Germinal center (tissue), 1 donor: ENCODE data around the gene FBXO31.

ENCODE experiments used
- DNase-seq: peaks from one replicate; pipeline ENCODE4 v3.0.0; 2012; ENCODE audit warnings: mixed read lengths, low spot score

FBXO31 gene, protein sequence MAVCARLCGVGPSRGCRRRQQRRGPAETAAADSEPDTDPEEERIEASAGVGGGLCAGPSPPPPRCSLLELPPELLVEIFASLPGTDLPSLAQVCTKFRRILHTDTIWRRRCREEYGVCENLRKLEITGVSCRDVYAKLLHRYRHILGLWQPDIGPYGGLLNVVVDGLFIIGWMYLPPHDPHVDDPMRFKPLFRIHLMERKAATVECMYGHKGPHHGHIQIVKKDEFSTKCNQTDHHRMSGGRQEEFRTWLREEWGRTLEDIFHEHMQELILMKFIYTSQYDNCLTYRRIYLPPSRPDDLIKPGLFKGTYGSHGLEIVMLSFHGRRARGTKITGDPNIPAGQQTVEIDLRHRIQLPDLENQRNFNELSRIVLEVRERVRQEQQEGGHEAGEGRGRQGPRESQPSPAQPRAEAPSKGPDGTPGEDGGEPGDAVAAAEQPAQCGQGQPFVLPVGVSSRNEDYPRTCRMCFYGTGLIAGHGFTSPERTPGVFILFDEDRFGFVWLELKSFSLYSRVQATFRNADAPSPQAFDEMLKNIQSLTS

DNA sequence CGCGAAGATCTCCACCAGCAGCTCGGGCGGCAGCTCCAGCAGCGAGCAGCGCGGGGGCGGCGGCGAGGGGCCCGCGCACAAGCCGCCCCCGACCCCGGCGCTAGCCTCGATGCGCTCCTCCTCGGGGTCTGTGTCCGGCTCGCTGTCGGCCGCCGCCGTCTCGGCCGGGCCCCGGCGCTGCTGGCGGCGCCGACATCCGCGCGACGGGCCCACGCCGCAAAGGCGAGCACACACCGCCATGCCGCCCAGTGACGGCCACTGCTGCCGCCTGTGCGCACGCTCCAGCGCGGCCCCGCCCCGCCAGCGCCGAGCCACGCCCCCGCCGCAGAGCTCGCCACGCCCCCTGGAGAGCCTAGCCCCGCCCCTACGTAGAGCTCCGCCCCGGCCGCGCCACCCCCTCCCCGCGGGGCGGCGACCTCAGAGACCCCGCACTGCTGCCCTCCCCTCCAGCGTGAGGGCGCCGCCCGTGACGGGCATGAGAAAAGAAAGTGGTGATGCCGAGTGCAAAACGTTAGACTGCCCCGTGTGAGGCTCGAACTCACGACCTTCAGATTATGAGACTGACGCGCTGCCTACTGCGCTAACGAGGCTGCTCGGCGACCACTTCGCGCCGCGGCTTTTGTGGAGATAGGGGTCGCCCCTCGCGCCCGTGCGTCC lies at the start of gene FBXO31:
Gene FBXO31 (minus strand): TSS at position 272 of the 657 bp plus-strand sequence. CDS start 32 bp downstream, at position 240.
- DNase-seq, result peak; percentile 88

DNA sequence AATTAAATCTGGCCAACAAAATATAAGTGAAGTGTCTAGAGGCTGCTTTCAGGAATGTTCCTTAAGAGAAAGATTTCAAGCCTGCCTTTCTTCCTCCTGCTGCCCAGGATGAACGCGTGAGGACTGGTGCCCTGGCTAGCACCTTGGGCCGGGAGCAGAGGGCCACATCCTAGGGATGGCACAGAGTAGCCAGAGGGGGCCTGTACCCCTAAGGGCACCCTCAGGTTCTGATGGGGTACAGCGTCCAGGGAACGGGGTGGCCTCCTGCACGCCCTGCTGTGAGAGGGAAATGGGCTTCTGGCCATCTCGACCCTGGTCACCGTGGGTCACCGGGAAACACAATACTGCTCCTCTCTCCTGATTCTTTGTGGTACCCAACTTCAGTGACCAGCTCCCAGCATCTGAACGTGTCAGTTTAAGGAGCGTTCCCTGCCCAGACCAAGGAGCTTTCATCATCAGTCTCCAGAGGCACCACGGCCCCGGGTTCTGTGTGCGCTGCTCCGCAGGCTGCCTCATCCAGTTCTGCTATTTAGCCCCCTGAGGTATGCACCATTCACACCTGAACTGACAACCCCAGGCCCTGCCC lies 48.8 kb upstream of the FBXO31 start:
- no peak for DNase-seq

DNA sequence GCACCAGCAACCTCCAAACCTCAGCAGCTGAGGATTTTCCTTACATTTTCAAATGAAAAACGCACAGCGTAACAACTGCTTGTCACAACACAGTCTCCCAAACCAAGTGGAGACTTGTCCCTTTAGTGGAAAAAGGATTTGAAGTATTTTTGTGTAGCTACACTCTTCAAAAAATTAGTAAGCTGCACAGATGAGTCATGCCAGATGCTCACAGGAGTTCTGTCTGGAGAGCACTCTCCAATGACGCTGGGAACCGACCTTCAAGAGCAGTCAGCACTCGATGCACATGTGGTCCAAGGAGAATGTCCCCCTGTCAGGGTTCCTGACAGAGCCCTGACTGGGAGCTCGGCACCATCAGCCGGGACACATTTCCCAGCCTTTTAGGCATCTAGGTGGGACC lies 48.4 kb upstream of the FBXO31 start:
- DNase-seq, result no peak

DNA sequence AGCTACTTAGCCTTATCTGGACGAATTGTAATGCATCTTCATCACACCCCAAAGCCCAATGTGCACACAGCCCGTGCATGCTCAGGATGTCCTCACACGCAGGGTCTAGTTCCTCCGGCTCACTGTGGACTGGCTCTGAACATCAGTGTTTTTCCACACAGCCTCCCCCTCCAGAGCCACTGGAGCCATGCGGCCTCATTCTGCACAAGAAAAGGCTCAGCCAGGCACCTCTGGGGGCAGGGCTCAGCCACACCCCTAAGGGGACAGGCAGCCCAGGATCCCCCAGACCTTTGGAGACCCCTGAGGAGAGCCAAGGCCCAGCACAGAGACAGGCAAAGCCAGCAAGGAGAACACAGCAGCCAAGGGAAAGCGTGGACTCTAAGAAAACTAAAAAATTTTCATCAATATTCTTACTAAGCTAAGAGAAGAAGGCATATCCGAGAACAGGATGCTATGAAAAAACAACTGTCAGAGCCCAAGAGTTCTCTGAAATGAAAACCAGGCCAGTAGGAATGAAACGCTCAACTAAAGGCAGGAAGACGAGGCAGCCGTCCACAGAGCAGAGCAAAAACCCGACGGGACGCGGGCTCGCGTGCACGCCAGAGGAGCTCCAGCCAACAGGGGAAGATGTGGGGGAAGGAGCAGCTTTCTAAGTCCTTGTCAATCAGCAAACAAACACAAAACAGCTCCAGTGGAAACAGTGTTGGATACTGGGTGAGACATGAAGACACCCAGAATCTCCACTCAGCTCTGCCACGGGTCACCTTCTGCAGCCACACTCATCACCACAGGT lies 43.0 kb upstream of the FBXO31 start:
- no peak for DNase-seq

DNA sequence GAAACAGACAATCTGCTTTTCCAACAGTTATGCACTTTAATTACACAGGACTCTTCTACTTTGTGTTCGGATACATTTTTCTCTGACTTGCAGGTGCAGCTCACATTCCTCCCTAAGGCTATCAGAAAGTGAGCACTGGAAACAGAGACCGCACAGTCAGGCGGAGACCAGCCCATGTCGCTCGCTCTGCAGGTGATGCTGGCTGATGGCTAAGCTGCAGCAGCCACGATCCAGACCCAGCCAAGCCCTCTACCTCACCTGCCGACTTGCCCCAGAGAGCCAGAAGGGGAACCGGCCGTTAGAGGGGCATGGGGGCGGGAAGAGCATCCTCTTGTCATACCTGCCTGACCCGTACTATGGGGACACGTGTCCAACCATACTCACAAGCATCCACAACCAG lies 42.4 kb upstream of the FBXO31 start:
- no peak for DNase-seq

DNA sequence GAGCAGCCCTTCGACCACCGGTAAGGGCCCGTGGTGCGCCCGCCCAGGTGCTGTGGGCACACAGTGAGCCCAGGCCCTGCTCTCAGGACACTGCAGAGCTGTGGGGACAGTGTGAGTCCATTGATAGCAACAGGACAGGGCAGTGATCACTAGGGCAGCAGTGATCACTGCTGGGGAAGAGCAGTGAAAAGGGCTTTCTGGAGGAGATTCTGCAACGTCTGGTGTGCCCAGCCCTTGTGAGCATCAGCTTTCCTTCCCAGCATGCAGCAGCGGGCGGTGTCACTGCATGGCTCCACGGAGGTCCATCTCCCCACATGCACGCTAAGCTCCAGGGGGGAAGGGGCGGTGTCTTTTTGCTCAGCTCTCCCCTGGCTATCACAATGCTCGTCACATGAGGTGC lies 40.7 kb upstream of the FBXO31 start:
- no peak for DNase-seq

DNA sequence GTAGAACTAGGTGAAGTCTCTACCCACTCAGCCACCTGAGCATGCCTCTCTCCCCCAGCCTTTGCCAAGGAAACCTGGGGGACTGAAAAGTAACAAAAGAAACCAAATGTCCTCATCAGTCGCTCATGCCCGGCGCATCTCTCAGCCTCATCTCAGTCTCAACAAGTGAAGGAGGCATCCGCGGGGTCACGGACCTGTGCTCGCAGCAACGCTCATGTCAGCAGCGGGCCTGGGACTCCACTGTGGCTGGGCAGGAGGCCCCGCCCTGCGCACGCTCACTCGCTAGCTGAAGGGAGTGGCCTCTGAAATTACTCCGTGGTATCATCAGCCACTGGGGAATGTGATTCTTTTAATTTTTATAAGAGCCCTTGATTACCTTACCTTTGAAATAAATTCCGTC lies 39.9 kb upstream of the FBXO31 start:
- DNase-seq, result no peak

DNA sequence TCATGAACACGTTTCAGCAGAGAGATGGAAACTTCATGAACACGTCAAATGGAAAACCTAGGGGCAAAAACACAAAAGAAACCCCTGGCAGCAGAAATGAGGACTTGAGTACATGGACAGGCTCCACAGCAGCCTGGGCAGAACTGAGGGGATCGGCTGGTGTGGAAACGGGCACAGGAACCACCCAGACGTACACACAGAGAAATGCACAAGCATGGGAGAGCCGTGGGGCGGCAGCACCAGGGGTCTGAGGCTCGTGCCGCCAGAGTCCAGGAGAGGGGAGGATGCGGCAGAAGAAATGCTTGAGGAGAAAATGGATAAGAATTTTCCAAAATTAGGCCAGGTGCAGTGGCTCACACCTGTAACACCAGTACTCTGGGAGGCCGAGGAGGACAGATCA lies 38.5 kb upstream of the FBXO31 start:
- DNase-seq, result no peak

DNA sequence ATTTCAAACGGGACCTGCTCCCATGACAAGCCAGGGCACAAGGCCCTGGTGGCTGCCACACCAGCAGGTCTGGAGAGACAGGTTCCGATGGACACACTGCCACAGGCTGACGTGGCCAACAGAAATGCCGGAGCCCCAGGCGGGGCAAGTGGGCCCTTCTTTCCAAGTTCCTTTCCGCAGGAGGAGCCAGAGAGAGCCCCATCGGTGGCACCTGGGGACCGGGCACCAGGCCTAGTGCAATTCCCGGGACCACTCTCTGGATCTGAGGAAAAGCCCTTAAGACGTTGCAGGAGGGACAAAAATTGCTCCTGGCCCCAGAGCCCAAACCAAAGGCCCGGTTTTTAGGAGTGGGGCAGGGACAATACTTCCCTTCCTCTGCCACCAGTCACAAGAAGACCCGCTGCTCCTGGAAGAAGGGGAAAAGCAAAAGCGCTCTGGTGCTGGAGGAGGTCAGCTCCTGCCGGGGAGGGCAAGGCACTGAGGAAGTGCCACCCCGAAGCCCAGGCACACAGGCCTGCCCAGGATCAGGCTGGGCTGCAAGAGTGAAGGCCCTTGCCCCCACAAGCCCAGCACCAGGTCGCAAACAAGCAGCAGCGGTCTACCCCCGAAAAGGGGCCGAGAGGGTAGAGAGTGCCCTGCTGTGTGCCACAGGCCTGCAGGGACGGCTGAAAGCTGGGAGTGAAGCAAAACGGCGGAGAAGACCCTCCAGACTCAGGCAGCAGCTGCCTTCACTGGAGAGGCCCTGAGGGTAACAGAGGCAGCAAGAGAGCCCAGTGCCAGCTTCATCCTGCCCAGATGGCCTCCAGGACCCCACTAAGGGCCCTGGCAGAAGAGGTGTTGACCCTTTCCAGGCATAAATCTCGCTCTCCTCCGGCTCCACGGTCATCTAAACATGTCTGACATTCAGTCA lies 37.7 kb upstream of the FBXO31 start:
- DNase-seq, result no peak

DNA sequence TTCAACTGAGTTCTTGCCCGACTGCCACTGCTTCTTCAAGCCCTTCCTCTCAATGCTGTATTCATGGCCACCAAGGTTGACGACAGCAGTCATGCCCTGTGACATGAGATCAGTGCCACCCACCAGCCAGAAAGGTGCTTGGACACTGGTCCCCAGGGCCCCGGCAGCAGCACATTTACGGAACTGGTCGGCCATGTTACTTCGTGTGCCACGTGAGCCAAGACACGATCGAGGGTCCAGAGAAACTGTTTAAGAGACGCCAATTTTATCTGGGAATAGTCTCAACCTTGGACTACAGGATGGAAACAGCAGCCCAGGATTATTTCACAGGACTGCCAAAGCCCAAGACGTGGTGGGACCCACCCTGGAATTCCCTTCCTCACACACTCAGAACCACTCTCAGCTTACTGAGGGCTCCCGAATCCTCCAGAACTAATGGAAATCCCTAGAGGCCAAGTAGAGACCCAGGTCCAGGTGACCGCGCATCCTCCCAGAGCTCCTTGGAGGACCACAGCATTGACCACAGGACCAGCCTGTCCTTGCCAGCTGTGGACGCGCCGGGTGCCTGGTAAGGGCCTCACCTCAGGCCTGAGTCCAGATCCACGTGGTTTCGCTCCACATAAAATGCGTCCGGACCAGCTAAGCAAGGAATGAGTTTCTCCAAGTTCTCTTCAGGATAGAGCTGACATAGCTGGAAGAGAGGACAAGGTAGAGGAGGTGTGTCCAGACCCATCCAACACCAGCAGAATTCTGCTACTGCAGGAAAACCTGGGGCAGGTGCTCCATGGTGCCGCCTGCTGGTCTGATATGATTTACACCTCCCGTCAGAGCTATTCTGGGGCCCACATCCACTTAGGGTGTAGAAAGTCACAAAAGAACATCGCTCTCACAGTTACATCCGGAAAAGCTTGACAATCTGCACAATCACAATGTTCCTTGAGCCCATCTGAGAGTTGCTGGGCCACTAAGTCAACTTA lies 36.7 kb upstream of the FBXO31 start:
- no peak for DNase-seq

DNA sequence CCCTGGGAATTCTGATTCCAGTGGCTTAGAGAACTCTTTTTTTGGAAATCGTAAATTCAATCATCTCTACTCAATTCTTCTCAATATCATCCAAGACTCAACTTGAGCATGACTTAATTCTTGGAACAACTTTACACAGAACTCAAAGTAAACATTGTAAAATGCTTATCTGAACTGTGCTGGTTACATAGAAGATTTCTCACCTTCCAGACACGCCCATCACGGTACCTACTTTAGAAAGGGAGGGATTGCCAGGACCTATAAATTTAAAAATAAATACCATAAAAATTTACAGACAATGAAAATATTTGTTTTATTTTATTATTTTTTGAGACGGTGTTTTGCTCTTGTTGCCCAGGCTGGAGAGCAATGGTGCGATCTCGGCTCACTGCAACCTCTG lies 35.1 kb upstream of the FBXO31 start:
- DNase-seq, result no peak

DNA sequence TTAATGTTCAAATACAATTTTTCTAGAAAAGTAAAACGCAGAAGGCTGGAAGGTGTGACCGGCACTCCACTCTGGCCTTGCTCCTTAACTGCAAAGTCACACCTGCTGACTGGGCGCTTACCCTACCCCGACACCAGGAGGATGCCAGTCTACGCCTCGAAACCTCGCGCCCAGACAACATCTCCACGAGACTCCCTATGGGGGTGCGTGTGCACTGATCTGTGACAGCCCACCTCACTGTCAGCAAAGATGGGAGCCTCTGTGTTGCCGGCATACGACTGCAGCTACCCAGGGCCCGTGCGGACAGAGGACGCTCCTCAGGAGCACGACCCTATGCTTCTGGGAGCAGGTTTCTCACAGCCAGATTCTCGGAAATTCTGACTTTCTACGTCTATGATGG lies 34.6 kb upstream of the FBXO31 start:
- DNase-seq, result no peak

DNA sequence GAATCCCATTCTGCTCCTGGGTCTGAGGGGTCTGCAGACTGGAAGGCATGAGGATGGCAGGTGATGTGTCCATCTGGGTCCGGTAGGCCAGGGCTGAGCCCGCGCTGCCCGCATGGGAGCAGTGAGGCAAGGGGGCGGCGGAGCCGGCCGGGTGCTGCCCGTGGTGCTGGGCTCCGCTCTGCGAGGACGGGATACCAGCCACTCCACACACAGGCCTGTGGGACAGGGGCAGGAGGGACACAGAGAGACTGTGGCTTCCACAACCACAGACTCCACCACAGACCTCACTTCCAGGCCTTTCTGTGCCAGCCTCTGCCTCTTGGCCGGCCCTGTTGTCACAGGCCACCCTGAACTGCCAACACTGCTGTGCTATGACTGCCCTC lies 33.9 kb upstream of the FBXO31 start:
- DNase-seq, result no peak

DNA sequence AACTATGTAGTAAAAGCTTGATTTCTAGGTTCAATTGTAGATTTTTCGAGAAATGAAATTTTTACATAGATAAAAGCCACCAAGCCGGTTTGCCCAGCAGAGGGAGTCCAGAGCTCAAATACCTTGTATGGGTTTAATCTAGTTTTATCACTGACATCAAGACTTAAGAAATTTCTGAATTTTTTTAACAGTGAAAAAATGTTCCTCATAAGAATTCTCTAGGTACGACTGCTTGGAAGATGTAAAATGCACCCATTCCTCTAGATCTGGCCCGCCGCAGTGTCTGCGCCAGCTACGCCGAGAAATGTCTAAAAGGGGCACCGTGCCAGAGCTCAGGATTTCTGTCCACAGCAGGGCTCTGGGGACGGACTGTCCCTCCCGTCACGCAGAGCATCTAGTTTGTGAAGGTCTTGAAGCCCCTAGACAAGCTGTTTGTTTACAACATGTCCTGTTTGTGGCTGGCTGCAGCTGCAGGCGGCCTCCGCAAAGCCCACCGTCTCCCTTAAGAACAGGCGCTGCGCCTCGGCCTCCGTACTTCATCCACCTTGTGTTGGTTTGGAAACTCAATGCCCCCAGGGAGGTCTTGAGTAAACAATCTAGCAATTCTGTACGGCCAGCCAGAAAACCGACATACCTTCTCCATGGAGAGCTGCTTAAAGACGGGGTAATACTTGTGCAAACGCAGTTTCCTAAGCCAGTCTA lies 33.4 kb upstream of the FBXO31 start:
- DNase-seq, result no peak

DNA sequence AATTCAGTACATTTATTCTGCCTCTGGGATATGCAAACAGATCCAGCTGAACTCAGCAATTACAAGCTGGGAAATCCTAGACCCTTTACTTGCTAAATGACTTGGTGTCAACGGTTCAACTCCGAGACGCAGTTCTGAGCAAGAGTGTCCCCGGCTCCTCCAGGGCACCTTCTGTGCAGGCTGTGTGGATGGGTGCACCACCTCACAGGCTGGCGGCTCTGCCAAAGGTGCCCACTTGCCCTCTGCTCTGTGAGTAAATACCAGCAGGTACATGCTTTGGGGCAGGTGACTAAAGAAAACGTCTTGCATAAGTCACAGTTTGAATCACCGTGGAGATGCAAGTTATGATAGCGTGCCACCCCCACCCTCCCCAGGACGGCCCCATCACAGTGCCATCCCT lies 31.9 kb upstream of the FBXO31 start:
- DNase-seq, result no peak

DNA sequence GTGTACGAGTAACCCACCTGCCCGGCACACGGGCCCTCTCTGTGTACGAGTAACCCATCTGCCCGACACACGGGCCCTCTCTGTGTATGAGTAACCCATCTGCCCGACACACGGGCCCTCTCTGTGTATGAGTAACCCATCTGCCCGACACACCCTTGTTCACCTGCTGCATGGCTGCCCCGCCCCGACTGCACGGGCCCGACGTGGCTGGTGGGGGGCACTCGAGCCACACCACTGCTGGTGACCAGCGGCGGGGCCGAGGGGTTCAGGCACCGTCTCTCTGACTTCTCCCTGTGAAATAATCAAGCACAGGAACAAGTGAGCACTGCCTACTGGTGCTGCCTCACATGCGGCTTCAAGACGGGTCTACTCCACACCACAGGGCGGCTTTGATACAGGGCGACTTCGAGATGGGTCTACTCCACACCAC lies 30.7 kb upstream of the FBXO31 start:
- DNase-seq, result no peak

DNA sequence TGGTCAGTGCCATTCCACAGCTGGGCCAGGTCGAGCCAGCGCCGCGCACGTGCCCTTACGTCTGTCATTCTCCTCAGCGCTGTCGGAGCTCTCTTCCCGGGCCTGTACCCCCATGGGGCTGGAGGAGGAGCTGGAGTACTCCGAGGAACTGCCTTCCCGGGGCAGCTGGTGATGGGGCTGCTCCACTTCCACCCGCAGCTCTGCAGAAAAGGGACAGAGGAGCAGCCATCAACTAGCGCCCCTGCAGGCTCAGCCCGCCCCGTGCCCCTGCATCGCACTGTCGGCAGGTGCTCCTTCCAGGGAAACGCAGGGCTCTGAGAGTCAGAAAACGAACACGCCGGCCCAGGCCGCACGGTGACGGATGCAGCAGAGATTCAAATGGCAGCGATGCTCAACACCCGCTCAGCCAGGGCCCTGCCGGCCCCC lies 29.4 kb upstream of the FBXO31 start:
- no peak for DNase-seq

DNA sequence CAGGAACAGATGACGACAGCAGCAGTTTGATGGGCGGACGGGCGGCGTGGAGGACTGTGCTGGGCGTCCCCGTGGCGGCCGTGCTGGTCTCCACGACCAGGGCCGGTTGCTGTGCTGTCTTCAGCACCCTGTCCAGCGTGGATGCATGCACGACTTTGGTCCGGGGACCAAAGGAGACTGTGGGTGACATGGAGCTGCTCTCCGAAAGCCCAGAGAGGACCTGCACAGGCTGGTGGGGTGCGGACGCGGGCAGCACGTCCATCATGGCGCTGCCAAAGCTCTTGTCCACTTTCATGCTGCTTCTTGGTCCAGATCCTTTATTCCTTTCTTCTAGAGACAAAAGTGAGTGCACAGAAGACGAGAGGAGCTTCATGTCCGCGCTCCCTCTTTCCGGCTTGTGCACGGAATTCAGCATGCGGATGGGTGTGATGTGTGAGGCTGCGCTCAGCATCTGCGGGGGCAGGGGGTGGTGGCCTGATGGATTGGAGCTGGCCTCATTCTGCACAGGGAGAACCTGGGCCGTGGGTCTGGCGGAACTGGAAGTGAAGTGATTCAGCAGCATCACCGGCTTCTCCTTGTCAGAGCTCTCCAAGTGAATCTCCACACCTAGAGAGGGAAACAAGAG lies 28.9 kb upstream of the FBXO31 start:
- no peak for DNase-seq
